ENCODE measurements around the gene S100A7A.

S100A7A gene

GRCh38 chr1:153430166-153430553, 13.8 kb downstream of the S100A7A start:
- DNase-seq (ENCODE audit: low read depth): no peak
- in situ Hi-C loops (cut with HindIII; ENCODE audit: low sequenced_read_pairs): no loop called here
- H3K4me3 ChIP-seq (ENCODE audit: low read depth, low read length): no peak overlapping the region
- TF ChIP-seq, protein P1, sequence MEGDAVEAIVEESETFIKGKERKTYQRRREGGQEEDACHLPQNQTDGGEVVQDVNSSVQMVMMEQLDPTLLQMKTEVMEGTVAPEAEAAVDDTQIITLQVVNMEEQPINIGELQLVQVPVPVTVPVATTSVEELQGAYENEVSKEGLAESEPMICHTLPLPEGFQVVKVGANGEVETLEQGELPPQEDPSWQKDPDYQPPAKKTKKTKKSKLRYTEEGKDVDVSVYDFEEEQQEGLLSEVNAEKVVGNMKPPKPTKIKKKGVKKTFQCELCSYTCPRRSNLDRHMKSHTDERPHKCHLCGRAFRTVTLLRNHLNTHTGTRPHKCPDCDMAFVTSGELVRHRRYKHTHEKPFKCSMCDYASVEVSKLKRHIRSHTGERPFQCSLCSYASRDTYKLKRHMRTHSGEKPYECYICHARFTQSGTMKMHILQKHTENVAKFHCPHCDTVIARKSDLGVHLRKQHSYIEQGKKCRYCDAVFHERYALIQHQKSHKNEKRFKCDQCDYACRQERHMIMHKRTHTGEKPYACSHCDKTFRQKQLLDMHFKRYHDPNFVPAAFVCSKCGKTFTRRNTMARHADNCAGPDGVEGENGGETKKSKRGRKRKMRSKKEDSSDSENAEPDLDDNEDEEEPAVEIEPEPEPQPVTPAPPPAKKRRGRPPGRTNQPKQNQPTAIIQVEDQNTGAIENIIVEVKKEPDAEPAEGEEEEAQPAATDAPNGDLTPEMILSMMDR (IDR thresholded peaks at IDR 0.05; ENCODE audit: low read depth, low read length, missing control alignments): no peak

DNA sequence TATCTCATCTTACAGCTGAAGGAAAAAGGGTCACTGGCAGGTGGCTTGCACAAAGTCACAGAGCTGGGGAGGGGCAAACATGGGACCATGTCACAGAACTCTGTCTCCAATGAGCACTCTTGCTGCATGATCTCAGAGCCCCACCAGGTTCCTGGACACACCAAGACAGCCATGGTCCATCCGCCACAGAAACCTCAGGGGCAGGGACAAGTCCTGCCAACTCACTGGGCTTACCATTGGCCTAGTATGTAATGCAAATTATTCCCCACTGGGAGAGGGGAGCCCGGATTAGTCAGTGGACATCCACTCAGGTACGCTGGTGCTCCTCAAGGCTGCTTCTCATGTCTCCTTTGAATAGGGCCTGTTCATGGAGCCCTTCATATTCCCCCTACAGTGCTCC, 14.2 kb downstream of the S100A7A start:
- H3K4me3 ChIP-seq (ENCODE audit: low read depth, low read length): no peak overlapping the region
- DNase-seq (ENCODE audit: low read depth): no peak
- TF ChIP-seq, protein P1 (IDR thresholded peaks at IDR 0.05; ENCODE audit: low read depth, low read length, missing control alignments): no peak
- in situ Hi-C loops (cut with HindIII; ENCODE audit: low sequenced_read_pairs): no loop called here

GRCh38 chr1:153431002-153431401, 14.7 kb downstream of the S100A7A start:
- no peak for DNase-seq (ENCODE audit: low read depth)
- TF ChIP-seq, protein P1 (IDR thresholded peaks at IDR 0.05; ENCODE audit: low read depth, low read length, missing control alignments): no peak
- in situ Hi-C loops (cut with HindIII; ENCODE audit: low sequenced_read_pairs): no loop called here
- no peak overlapping the region for H3K4me3 ChIP-seq (ENCODE audit: low read depth, low read length)

GRCh38 chr1:153431427-153431826, 15.1 kb downstream of the S100A7A start:
- DNase-seq (ENCODE audit: low read depth): no peak
- TF ChIP-seq, protein P1 (IDR thresholded peaks at IDR 0.05; ENCODE audit: low read depth, low read length, missing control alignments): no peak
- in situ Hi-C loops (cut with HindIII; ENCODE audit: low sequenced_read_pairs): no loop called here
- H3K4me3 ChIP-seq (ENCODE audit: low read depth, low read length): no peak overlapping the region

DNA sequence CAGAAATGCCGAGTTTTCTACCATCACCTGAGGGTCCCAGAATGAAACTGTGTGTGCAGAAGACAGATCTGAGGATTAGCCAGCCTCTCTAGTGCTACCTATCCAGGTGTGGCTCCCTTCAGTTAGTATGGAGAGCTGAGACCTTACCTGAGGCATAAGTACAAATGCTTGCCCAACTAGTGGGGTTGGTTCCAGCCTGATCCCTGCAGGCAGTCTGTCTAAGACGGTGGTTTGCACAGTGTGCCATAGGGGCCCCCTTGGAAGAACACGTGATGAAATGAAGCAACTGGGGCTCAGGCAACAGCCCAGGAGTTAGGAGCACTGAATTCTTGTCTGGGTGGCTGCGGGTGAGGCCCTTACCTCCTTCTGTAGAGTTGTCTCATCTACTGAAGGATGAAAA, 15.6 kb downstream of the S100A7A start:
- DNase-seq (ENCODE audit: low read depth): no peak
- H3K4me3 ChIP-seq (ENCODE audit: low read depth, low read length): no peak overlapping the region
- TF ChIP-seq, protein P1 (IDR thresholded peaks at IDR 0.05; ENCODE audit: low read depth, low read length, missing control alignments): no peak
- in situ Hi-C loops (cut with HindIII; ENCODE audit: low sequenced_read_pairs): no loop called here

- no peak overlapping the region for H3K4me3 ChIP-seq (ENCODE audit: low read depth, low read length)
- in situ Hi-C loops (cut with HindIII; ENCODE audit: low sequenced_read_pairs): no loop called here
- TF ChIP-seq, protein P1 (IDR thresholded peaks at IDR 0.05; ENCODE audit: low read depth, low read length, missing control alignments): no peak
- DNase-seq (ENCODE audit: low read depth): no peak
These were observed 16.8 kb downstream of the S100A7A start for GRCh38 chr1:153432874-153433681.

All from astrocyte of the cerebellum (primary cell).